Heart right ventricle (tissue), 16 donors: Measurements from ENCODE around the gene PELI3. TPM values are rescaled to one million over a fixed set of nuclear protein-coding genes. Genes with fewer than 3 reads are reported as not detected.

Experiments
- ATAC-seq, 8 donors: fragments of 200-7000 bp; cut with Tn5 transposase; one replicate each; pipeline ENCODE4 v1.9.1; 2020; ENCODE audit warnings: mild to moderate bottlenecking in 8 of 8, moderate library complexity in 8 of 8, moderate number of reproducible peaks in 1 of 8
- DNase-seq, 2 donors: peaks; one replicate each; pipeline ENCODE4 v3.0.0-alpha.2; 2020
- H3K27ac ChIP-seq, 10 donors: fragments of 200-600 bp; sonication (generic) in 2 of 10; one replicate each; pipeline versions ENCODE4 v1.5.0 to v1.8.0; 2020 to 2022; ENCODE audit warnings: mild to moderate bottlenecking in 3 of 10
- H3K27me3 ChIP-seq, 7 donors: fragments of 200-600 bp; one replicate each; pipeline ENCODE4 v1.8.0; 2021 to 2022; ENCODE audit warnings: mild to moderate bottlenecking in 2 of 7
- H3K36me3 ChIP-seq, 9 donors: fragments of 200-600 bp; sonication (generic) in 1 of 9; one replicate each; pipeline versions ENCODE4 v1.5.0 to v1.8.0; 2020 to 2022; ENCODE audit warnings: mild to moderate bottlenecking in 2 of 9
- H3K4me1 ChIP-seq, 9 donors: fragments of 200-600 bp; sonication (generic) in 1 of 9; one replicate each; pipeline versions ENCODE4 v1.5.0 to v1.8.0; 2020 to 2022; ENCODE audit warnings: mild to moderate bottlenecking in 4 of 9
- H3K4me3 ChIP-seq, 10 donors: fragments of 200-600 bp; sonication (generic) in 2 of 10; one replicate each; pipeline versions ENCODE4 v1.5.0 to v1.8.0; 2020 to 2022; ENCODE audit warnings: mild to moderate bottlenecking in 7 of 10, moderate library complexity in 2 of 10
- H3K9me3 ChIP-seq, 11 donors: fragments of 200-600 bp in 10 of 11; sonication (generic) in 2 of 11; one replicate each; pipeline versions ENCODE4 v1.5.0 to v1.8.0; 2013 to 2022; ENCODE audit warnings: mild to moderate bottlenecking in 2 of 11, control low read depth in 1 of 11, moderate library complexity in 1 of 11
- CTCF ChIP-seq, 9 donors: fragments of 200-600 bp; sonication (generic) in 2 of 9; IDR thresholded peaks; one replicate each; pipeline versions ENCODE4 v1.5.0 to v1.8.0; 2021 to 2022; ENCODE audit warnings: antibody characterized with exemption in 9 of 9, mild to moderate bottlenecking in 5 of 9, moderate library complexity in 1 of 9
- WGBS, 2 donors: extraction: QIAGEN DNeasy Blood & Tissue Kit; methylation state at CpG; one replicate each; pipeline ENCODE4 v1.1.7; 2013; ENCODE audit warnings: inconsistent platforms in 1 of 2; 5-methylcytosine and 5-hydroxymethylcytosine counted together
- intact Hi-C, 10 donors: fragments of 100-400 bp; cut with DNase I; formaldehyde crosslinking; loops; one replicate each; pipeline versions ENCODE4 v1.11.1 to v1.14.2; 2022
- polyA plus RNA-seq, 2 donors: library from polyadenylated mRNA; stranded (reverse); fragments of 200-250 nt; gene quantifications; one replicate each; pipeline ENCODE4 v1.2.3, GENCODE V29; 2013
- total RNA-seq, 10 donors: library from RNA; stranded (reverse); fragmentation: NEBNext Ultra II Directional in 3 of 10; extraction: Animal tissue kit (Norgen Biotek cat#: 25700) in 3 of 10; gene quantifications; one replicate each; pipeline versions ENCODE4 v1.2.1 to v1.2.4, GENCODE V29; 2021 to 2023
- donor health status: Arrhythmogenic right ventricular cardiomyopathy.
- donor health status: ischemic (EF 13 %, LVEDD 7.1; RV severe dilation, severe dysfunction).
- donor health status: healthy with polysubstance abuse.
- donor health status: DM: no; HTN: yes; CAD: no.
- donor health status: DM: no; HTN: no; CAD: no.
- donor health status: ischemic (EF 25% LVEDD 6.9; RV normal size, moderate dysfunction).
- donor health status: ischemic (EF 25% LVEDD 5.7; RV mildly dilated, moderate dysfunction).
- donor health status: healthy.
- donor health status: DM: yes; HTN: yes; CAD: no.
- donor health status: Ischemic cardiomyopathy.
- donor health status: ischemic (EF 35%, LVEDD 5.7; RV mildly dilated, moderate dysfunction).
- donor health status: nonischemic (EF 11% LVEDD 7.7; RV severe dilation, severe dysfunction).
- donor health status: DM: yes; HTN: yes; CAD: no.
- donor health status: PGD.
- donor health status: ischemic (EF 29% LVEDD 5.4; RV normal size, mild dysfunction).
- donor health status: nonischemic (EF 23%, LVEDD 6.1; RV moderate dilation, normal function).

The PELI3 gene
- total and polyA plus RNA-seq, 12 donors = 3.5 to 10.9 (median 6.5) TPM

GRCh38 chr11:66469441-66469840 lies 2.7 kb downstream of the PELI3 start:
- H3K9me3 ChIP-seq = no peaks in the 10 kb centered on the region
- H3K27ac ChIP-seq = no peak overlapping the region
- ATAC-seq (no peak), DNase-seq (no peak)
- no peak overlapping the region for H3K4me3 ChIP-seq
- intact Hi-C loops = no loop called here
- H3K4me1 ChIP-seq = peaks cover 0 to 30% (median 18%) of the 10 kb centered on the region in 9 donors
- peaks cover 0 to 45% (median 11%) of the 10 kb centered on the region in 9 donors for H3K36me3 ChIP-seq
- H3K27me3 ChIP-seq = no peaks in the 10 kb centered on the region
- 88 to 93% methylated on average over 1 of the region's 1 CpG for WGBS, 2 donors
- TF ChIP-seq CTCF (IDR thresholded peaks at IDR 0.05) = no peak

- WGBS, 2 donors = 86 to 87% methylated on average over 3 of the region's 3 CpGs
- ATAC-seq = no peak
Measured at GRCh38 chr11:66470015-66470414, 3.3 kb downstream of the PELI3 start.

GRCh38 chr11:66471142-66471541 lies 4.4 kb downstream of the PELI3 start:
- TF ChIP-seq CTCF (IDR thresholded peaks at IDR 0.05) = no peak
- WGBS, 2 donors = 96 to 99% methylated on average over 16 of the region's 16 CpGs
- DNase-seq (no peak), ATAC-seq (no peak)
- Histone ChIP-seq H3K4me1 (peaks cover 0 to 18% (median 12%) of the 10 kb centered on the region in 9 donors), H3K4me3 (no peak overlapping the region), H3K36me3 (peaks cover 0 to 62% (median 11%) of the 10 kb centered on the region in 9 donors), H3K9me3 (no peaks in the 10 kb centered on the region), H3K27ac (no peak overlapping the region), H3K27me3 (no peaks in the 10 kb centered on the region)
- intact Hi-C loops = no loop called here

More at GRCh38 chr11:66470015-66470414, 3.3 kb downstream of the PELI3 start:
- peaks cover 0 to 50% (median 11%) of the 10 kb centered on the region in 9 donors for H3K36me3 ChIP-seq
- no peak for DNase-seq
- TF ChIP-seq CTCF (IDR thresholded peaks at IDR 0.05) = no peak
- intact Hi-C loops = no loop called here
- no peaks in the 10 kb centered on the region for H3K9me3 ChIP-seq
- peaks cover 0 to 28% (median 18%) of the 10 kb centered on the region in 9 donors for H3K4me1 ChIP-seq
- no peaks in the 10 kb centered on the region for H3K27me3 ChIP-seq
- no peak overlapping the region for H3K4me3 ChIP-seq
- no peak overlapping the region for H3K27ac ChIP-seq

GRCh38 chr11:66472054-66472453 lies 5.3 kb downstream of the PELI3 start:
- no peak for TF ChIP-seq CTCF (IDR thresholded peaks at IDR 0.05)
- no peaks in the 10 kb centered on the region for H3K27me3 ChIP-seq
- no peaks in the 10 kb centered on the region for H3K9me3 ChIP-seq
- H3K4me1 ChIP-seq = peaks cover 0 to 16% (median 10%) of the 10 kb centered on the region in 9 donors
- no peak overlapping the region for H3K27ac ChIP-seq
- no peak overlapping the region for H3K4me3 ChIP-seq
- ATAC-seq = no peak
- WGBS, 2 donors = 91 to 93% methylated on average over 9 of the region's 9 CpGs
- intact Hi-C loops = no loop called here
- peaks cover 0 to 62% (median 11%) of the 10 kb centered on the region in 9 donors for H3K36me3 ChIP-seq
- DNase-seq = no peak
